A172 (cell line): ENCODE results near the gene MGA. TPM values are rescaled to one million over a fixed set of nuclear protein-coding genes. Genes with fewer than 3 reads are reported as not detected.

Source experiments
- DNase-seq: peaks from one replicate; pipeline ENCODE4 v3.0.0-alpha.2; 2015; ENCODE audit warnings: low spot score
- total RNA-seq: library from RNA; depleted of rRNA; stranded (reverse); fragments of >200 nt; shearing (Covaris generic); gene quantifications from 2 replicates; pipeline ENCODE4 v1.2.3, GENCODE V29; 2014

MGA gene
- total RNA-seq, 1 experiment from 2014 or later: 33.3 TPM

- no peak for DNase-seq
Observed at GRCh38 chr15:41782371-41783282, 122.4 kb downstream of the MGA start.

DNA sequence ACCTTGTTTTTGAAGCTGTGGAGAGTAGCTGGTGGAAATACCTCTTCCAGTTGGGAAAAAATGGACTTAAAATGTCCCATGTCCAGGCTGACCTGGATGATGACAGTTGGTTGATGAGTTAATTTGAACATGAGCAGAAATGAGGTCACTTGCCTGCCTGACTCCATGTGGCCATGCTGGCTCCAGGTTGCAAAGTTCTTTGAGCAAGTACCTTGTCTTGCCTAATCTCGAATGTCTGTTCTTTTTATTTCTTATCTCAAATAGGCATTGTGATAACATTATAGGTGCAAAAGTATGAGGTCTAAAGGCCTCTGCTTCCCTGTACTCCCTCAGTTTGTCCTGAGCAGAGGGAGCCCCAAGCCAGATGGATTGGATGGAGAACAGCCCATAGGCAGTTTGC, 123.1 kb downstream of the MGA start:
- no peak for DNase-seq

DNA sequence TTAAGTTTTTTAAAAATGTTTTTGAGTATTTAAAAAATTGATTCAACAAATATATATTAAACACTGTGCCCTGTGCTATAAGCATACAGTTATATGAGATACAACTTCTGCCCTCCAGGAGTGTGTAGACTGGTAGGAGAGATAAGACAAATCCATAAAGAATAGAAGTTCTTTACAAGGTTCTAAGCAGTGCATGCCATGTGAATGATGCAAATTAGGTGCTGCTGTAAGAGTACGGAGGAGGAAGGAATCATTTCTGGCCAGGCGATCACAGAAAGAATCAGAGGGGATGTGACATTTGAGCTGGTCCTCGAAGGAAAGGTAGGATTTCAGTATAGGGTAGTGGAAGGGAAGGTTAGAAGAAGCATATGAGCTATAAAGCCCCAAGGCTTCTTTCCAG, 128.1 kb downstream of the MGA start:
- DNase-seq: no peak

GRCh38 chr15:41789236-41789635, 129.0 kb downstream of the MGA start:
- no peak for DNase-seq

DNA sequence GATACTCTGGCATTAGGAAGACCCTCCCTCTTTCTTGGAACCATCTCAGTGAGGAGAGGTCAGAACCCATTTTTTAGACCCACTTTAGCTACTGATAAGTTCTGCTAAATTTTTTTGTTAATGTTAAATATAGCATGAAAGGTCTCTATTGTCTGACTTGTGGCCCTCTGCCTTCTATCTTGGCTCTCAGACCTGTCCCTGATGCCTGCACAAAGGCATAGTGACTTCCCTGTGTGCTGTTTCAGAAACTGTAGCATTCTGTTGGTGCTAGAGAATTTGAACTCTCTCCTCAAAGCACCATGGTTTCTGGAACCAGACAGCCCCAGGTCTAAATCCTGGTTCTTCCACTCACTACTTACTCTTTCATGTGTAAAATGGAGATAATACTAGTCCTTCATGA, 129.5 kb downstream of the MGA start:
- DNase-seq: no peak

DNA sequence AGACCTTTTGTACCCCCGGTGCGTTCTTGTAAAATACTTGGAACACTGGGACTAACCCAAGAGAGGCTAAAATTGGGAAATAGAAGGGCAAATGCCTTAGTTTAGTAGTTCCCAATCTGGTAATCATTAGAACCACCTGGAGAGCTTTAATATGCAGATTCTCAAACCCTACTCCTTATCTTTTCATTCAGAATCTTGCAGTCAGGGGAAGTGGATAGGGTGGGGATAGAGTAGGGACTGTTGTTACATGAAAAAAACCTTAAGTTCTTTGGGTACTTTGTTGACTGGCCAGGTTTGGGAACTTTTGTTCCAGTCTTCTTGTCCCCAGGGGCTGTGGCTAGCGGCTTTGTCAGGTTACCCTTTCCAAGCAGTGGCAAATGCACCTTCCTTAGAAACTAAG, 130.0 kb downstream of the MGA start:
- DNase-seq: no peak

DNA sequence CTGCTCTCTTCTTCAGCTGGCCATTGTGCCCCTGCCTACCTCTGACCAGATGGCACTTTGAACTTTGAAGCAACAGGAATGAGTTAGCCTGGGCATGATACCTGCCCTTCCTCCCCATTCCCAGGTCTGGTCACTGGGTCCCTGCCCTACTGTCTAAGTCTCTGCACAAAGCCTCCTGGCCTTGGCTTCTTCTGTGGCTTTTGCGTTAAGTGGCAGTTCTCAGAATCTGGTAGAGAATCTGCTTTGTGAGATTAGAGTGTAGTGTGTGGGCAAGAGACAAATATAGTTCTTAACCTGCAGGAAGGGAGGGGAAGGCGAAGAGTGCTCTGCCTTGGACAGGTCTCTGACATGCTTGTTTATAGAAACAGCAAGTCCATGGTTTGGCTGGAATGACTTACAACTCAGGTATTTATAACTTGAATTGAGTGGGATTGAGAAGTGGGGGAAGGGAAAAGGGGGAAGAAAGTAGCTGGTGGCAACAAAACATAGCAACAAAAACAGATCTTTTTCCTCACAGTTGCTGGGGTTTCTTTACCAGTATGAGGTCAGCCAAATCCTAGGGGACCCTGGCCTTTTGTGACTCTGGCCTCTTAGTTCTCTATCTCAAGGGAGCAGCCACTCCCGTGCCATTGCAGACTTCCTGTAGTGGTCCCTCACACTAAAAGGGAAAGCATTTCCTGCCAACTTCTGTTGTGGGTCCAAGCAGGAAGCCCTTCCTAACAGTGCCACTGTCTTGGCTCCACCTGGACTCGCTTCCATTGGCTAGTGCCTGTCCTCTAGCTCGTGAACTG, 130.7 kb downstream of the MGA start:
- DNase-seq: peak; percentile 63

- no peak for DNase-seq
Observed at GRCh38 chr15:41791547-41791937, 131.3 kb downstream of the MGA start.

DNA sequence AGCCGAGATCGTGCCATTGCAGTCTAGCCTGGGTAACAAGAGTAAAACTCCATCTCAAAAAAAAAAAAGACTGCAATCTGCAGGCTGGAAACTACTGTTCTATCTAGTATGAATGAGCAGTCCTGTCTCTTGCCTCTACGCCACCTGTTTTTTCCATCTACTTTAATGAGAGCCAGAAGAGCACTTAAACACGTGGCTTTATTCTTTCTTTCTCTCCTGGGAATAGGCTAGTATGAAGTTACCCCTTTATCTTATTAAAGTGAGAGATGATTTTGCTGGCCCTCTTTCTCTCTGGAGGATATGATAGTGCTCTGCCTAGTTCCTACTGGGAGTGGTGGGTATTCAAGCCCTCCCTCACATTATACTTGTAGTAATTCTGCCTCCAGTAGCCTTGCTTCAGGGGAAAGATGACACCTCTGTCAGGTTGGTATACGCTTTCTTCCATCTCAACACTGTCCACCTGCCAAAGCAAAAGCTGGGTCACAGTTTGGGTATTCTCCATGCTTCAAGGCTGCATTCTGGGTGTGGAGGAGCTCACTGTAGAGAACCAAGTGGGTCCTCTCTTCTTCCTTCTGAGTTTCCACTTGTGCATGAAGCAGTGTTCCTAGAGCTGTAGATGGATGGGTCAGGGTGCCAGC, 131.9 kb downstream of the MGA start:
- no peak for DNase-seq

DNA sequence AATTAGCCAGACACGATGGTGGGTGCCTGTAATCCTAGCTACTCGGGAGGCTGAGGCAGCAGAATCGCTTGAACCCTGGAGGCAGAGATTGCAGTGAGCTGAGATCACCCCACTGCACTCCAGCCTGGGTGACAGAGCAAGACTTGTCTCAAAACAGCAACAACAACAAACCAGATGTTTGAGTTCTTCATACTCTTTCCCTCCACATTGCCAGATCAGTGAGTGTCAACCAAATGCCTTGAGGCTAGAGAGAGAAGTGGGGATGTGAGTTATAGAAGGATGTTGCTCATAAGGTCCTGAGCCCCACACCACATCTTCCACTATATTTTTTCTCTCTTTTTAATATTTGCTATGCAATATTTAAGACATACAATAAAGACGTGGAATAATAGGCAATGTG, 133.9 kb downstream of the MGA start:
- no peak for DNase-seq

DNA sequence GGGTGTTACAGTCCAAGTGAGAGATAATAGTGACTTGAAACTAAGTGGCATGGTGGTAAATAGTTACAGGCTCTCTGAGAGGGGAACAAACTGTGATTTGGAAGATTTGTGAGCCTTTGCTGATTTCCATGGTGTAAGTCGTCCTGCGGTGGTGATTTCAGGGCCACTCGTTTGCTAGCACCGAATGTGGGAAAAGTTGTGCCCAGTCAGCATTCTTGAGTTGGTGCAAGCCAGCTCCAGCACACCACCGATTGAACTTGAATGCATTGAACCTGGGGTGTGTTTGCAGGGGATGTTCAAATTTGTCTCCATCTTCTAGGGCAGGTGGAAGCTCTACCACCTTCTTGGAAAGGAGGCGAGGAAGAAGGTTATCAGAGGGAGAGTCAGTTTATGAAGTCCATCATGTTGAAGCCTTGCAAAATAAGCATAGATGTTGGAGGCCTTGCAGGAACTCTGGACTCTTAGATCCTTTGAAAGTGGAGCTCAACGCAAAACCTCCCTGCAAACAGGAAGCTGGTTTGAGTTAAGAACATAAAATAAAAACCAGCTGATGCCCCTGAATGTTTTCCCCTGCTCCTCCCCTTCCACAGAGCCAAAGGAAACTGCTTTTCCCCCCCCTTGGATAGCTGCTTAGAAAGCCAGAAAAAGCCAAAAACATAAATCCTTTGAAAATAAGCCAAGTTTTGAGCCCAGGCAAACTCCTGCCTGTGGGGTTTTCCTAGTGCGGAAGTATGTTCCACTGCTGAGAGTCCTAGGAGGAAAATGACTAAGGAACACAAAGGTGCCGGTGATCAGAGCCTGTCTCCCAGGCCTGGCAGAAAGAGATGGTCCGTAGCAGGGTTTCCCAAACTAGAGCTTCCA, 136.0 kb downstream of the MGA start:
- no peak for DNase-seq

DNA sequence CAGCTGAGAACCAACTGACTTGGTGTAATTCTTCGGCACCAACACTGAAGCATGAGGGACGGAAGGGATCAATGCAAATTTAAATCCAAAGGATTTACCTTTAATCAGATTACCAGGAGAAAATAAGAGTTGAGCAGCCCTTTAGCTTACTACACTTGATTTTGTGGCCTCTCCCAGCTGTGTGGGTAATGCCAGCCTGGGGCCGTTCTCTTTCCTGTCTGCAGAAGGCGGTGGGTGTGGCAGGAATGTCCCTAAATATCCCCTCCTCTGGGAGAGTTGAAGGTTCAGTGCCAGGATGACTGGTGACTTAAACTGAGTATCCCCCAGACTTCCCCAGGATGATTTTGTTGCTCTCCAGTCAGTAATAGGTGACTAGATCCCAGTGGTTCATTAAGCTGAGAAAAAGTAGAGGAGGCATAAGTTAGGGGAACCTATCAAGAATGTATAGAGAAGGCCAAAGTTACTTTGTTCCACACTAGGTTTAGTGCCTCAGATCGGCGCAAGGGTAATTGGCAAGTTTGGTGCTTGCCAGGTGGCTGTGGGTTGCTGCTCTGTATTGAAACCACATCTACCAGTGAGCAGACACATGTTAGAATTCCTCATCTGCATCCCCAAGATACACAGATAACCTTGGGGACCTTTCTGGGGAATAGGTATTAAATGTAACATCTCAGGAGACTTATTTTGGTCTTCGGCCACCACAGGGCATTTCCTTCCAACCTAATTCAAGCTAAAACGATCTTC, 137.2 kb downstream of the MGA start:
- DNase-seq: no peak

- DNase-seq: no peak
Observed at GRCh38 chr15:41798607-41799487, 138.6 kb downstream of the MGA start.

- no peak for DNase-seq
Observed at GRCh38 chr15:41799488-41799805, 139.2 kb downstream of the MGA start.

DNA sequence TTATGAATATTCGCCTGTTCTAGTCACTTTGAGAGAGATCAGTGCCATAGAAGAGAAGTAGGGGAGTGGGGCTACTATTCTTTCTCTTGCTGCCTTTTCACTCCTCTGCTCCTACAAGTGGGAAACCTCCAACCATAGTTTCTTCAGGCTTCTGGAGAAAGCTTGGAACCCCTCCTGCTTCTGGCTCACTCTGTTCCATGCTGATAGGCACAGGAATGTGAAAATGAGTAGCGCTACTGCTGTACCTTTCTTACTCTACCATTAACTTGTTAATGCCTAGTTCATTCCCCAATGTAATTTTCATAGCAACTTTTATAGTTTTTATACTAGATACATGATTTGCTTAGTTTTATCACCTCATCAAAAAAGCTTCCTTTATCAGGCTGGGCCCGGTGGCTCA, 141.0 kb downstream of the MGA start:
- DNase-seq: no peak

DNA sequence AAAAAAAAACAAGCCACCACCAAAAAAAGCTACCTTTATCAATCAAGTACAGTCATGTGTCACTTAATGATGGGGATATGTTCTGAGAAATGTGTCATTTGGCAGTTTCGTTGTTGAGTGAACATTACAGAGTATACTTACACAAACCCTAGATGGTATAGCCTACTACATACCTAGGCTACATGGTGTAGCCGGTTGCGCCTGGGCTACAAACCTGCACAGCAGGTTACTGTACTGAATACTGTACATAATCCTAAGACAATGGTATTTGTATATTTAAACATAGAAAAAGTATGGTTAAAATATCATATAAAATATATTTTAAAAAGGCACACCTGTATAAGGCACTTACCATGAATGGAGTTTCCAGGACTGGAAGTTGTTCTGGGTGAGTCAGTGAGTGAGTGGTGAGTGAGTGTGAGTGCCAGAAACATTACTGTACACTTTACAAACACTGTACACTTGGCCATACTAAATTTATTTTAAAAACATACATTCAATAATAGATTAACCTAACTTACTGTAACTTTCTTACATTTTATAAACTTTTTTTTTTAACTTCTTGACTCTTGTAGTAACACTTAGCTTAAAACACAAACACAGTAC, 141.7 kb downstream of the MGA start:
- DNase-seq: peak; percentile 16

GRCh38 chr15:41804361-41804760, 144.2 kb downstream of the MGA start:
- DNase-seq: no peak

DNA sequence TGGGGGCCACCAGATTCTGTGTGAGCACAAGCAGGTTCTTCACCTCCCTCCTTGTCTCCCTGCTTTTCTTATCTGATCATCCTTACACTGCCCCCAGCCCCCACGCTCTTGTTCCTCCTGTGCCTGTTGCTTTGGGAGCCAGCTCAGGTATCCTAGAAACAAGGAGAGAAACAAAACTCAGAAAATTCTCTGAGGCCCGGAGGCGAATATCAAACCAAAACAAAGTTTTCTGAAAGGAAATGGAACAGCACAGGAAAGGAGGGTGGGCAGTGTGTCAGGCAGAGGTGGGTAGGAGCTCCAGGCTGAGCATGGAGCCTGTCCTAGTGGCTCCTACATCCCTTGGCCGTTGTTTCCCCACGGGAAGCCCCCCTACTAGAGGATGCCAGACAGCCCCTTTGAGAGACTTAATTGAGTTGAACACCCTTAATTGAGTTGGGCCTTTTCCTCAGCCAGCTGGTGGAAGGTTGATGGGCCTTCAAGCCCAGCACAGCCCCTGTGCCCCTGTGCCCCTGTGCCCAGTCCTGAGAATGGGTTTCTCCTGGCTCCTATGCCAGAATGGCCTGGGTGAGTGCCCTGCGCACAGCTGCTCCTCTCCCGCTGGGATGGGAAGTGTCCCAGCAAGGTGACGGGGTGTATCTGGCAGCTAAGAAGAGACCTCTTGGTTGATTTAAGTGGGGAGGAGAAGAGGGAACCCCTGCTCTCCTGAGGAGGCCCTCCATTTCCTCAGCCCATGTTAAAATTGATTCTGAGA, 144.9 kb downstream of the MGA start:
- no peak for DNase-seq

DNA sequence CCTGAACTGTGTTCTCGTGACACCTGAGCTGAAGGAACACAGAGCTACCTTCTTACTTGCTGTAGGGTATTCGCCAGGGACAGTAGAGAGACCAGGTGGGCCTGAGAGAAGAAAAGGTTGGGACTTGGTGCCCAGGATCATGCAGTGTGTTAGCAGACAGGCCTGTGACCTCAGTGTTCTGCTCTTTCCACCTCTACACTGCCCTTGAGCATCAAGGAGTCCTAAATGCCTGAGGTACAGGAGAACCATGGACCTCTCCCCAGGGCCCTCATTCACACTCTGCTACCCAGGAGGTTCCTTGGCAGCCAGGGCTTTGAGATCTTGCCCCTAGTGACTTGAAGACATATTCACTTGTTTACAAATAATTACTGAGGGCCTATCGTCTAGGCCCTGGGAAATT, 145.5 kb downstream of the MGA start:
- no peak for DNase-seq
